Activated naive CD4-positive, alpha-beta T cell treated with anti-CD3 and anti-CD28 coated beads, Interleukin-2, amount 50 U/mL, for 24 hours (primary cell): ENCODE measurements around the gene G3BP1.
"Not testable (repeated sequence)": the region's sequence is repeated elsewhere in the genome, so short reads cannot be mapped to it uniquely, and the experiment has no call there.

Source experiments
- H3K27ac Mint-ChIP-seq: one replicate; pipeline ENCODE4 v1.8.0; 2021; ENCODE audit warnings: mild to moderate bottlenecking, mixed read lengths
- H3K27me3 Mint-ChIP-seq: one replicate; pipeline ENCODE4 v1.8.0; 2021; ENCODE audit warnings: mixed read lengths
- H3K36me3 Mint-ChIP-seq: one replicate; pipeline ENCODE4 v1.8.0; 2021; ENCODE audit warnings: mixed read lengths
- H3K4me1 Mint-ChIP-seq: one replicate; pipeline ENCODE4 v1.8.0; 2021; ENCODE audit warnings: mixed read lengths
- H3K4me3 Mint-ChIP-seq: one replicate; pipeline ENCODE4 v1.8.0; 2021; ENCODE audit warnings: mild to moderate bottlenecking, mixed read lengths
- H3K9me3 Mint-ChIP-seq: one replicate; pipeline ENCODE4 v1.8.0; 2021; ENCODE audit warnings: mixed read lengths

G3BP1 gene

GRCh38 chr5:151772846-151773561 lies 1.2 kb downstream of the G3BP1 start:
- H3K4me1 Mint-ChIP-seq, result peaks cover 55% of the 10 kb centered on the region
- H3K4me3 Mint-ChIP-seq, result peak overlapping the region; percentile 94
- H3K36me3 Mint-ChIP-seq, result peaks cover 25% of the 10 kb centered on the region
- H3K27ac Mint-ChIP-seq, result peak overlapping the region; percentile 76
- no peaks in the 10 kb centered on the region for H3K9me3 Mint-ChIP-seq
- no peaks in the 10 kb centered on the region for H3K27me3 Mint-ChIP-seq

GRCh38 chr5:151773951-151774350 lies 2.2 kb downstream of the G3BP1 start:
- Mint-ChIP-seq H3K4me3 (peak overlapping the region; percentile 94), H3K4me1 (peaks cover 62% of the 10 kb centered on the region), H3K36me3 (peaks cover 25% of the 10 kb centered on the region), H3K27ac (no peak overlapping the region), H3K9me3 (no peaks in the 10 kb centered on the region), H3K27me3 (no peaks in the 10 kb centered on the region)

- Mint-ChIP-seq H3K9me3 (no peaks in the 10 kb centered on the region), H3K4me1 (peaks cover 69% of the 10 kb centered on the region), H3K36me3 (peaks cover 32% of the 10 kb centered on the region), H3K4me3 (peak overlapping the region; percentile 94), H3K27me3 (no peaks in the 10 kb centered on the region), H3K27ac (peak overlapping the region; percentile 59)
Observed at GRCh38 chr5:151775025-151775606, 3.4 kb downstream of the G3BP1 start.

- Mint-ChIP-seq H3K9me3 (no peaks in the 10 kb centered on the region), H3K4me3 (peak overlapping the region; percentile 58), H3K27me3 (no peaks in the 10 kb centered on the region), H3K27ac (peak overlapping the region; percentile 74), H3K4me1 (peaks cover 95% of the 10 kb centered on the region), H3K36me3 (peaks cover 22% of the 10 kb centered on the region)
Observed at GRCh38 chr5:151779531-151780125, 7.9 kb downstream of the G3BP1 start.

GRCh38 chr5:151780348-151780747 lies 8.6 kb downstream of the G3BP1 start:
- H3K36me3 Mint-ChIP-seq, result peaks cover 19% of the 10 kb centered on the region
- peaks cover 94% of the 10 kb centered on the region for H3K4me1 Mint-ChIP-seq
- no peaks in the 10 kb centered on the region for H3K27me3 Mint-ChIP-seq
- H3K4me3 Mint-ChIP-seq, result peak overlapping the region; percentile 58
- H3K27ac Mint-ChIP-seq, result no peak overlapping the region
- H3K9me3 Mint-ChIP-seq, result no peaks in the 10 kb centered on the region

- H3K27me3 Mint-ChIP-seq, result no peaks in the 10 kb centered on the region
- H3K9me3 Mint-ChIP-seq, result no peaks in the 10 kb centered on the region
- H3K27ac Mint-ChIP-seq, result no peak overlapping the region
- peaks cover 94% of the 10 kb centered on the region for H3K4me1 Mint-ChIP-seq
- H3K4me3 Mint-ChIP-seq, result peak overlapping the region; percentile 6
- H3K36me3 Mint-ChIP-seq, result peaks cover 13% of the 10 kb centered on the region
Observed at GRCh38 chr5:151781201-151781600, 9.4 kb downstream of the G3BP1 start.

GRCh38 chr5:151783664-151784063 lies 11.9 kb downstream of the G3BP1 start:
- peak overlapping the region; percentile 42 for H3K4me3 Mint-ChIP-seq

GRCh38 chr5:151784141-151784540 lies 12.4 kb downstream of the G3BP1 start:
- Mint-ChIP-seq H3K4me3 (no peak overlapping the region), H3K4me1 (peaks cover 71% of the 10 kb centered on the region), H3K9me3 (no peaks in the 10 kb centered on the region), H3K27me3 (no peaks in the 10 kb centered on the region), H3K36me3 (peaks cover 8% of the 10 kb centered on the region), H3K27ac (no peak overlapping the region)

More at GRCh38 chr5:151783664-151784063, 11.9 kb downstream of the G3BP1 start:
- Mint-ChIP-seq H3K4me1 (peaks cover 74% of the 10 kb centered on the region), H3K36me3 (peaks cover 10% of the 10 kb centered on the region)
- H3K9me3 Mint-ChIP-seq, H3K27me3 Mint-ChIP-seq, H3K27ac Mint-ChIP-seq: not testable (repeated sequence)

GRCh38 chr5:151786468-151786867 lies 14.7 kb downstream of the G3BP1 start:
- Mint-ChIP-seq H3K27me3 (no peaks in the 10 kb centered on the region), H3K27ac (peak overlapping the region; percentile 43), H3K4me1 (peaks cover 68% of the 10 kb centered on the region), H3K36me3 (peaks cover 11% of the 10 kb centered on the region), H3K4me3 (peak overlapping the region; percentile 30), H3K9me3 (no peaks in the 10 kb centered on the region)

GRCh38 chr5:151787817-151788216 lies 16.1 kb downstream of the G3BP1 start:
- Mint-ChIP-seq H3K4me1 (peaks cover 62% of the 10 kb centered on the region), H3K36me3 (peaks cover 12% of the 10 kb centered on the region), H3K27ac (no peak overlapping the region), H3K27me3 (no peaks in the 10 kb centered on the region), H3K4me3 (no peak overlapping the region), H3K9me3 (no peaks in the 10 kb centered on the region)

GRCh38 chr5:151793358-151793757 lies 21.6 kb downstream of the G3BP1 start:
- no peaks in the 10 kb centered on the region for H3K9me3 Mint-ChIP-seq
- H3K36me3 Mint-ChIP-seq, result peaks cover 23% of the 10 kb centered on the region
- H3K27me3 Mint-ChIP-seq, result no peaks in the 10 kb centered on the region
- no peak overlapping the region for H3K4me3 Mint-ChIP-seq
- peaks cover 55% of the 10 kb centered on the region for H3K4me1 Mint-ChIP-seq
- peak overlapping the region; percentile 4 for H3K27ac Mint-ChIP-seq

- Mint-ChIP-seq H3K4me3 (no peak overlapping the region), H3K27me3 (no peaks in the 10 kb centered on the region), H3K9me3 (no peaks in the 10 kb centered on the region), H3K36me3 (peaks cover 27% of the 10 kb centered on the region), H3K27ac (no peak overlapping the region), H3K4me1 (peaks cover 51% of the 10 kb centered on the region)
Observed at GRCh38 chr5:151795426-151795825, 23.7 kb downstream of the G3BP1 start.

- Mint-ChIP-seq H3K4me1 (peaks cover 42% of the 10 kb centered on the region), H3K27me3 (no peaks in the 10 kb centered on the region), H3K4me3 (no peak overlapping the region), H3K27ac (no peak overlapping the region), H3K36me3 (peaks cover 28% of the 10 kb centered on the region), H3K9me3 (no peaks in the 10 kb centered on the region)
Observed at GRCh38 chr5:151798674-151799073, 26.9 kb downstream of the G3BP1 start.

- peaks cover 27% of the 10 kb centered on the region for H3K36me3 Mint-ChIP-seq
- no peak overlapping the region for H3K4me3 Mint-ChIP-seq
- peaks cover 42% of the 10 kb centered on the region for H3K4me1 Mint-ChIP-seq
- no peaks in the 10 kb centered on the region for H3K27me3 Mint-ChIP-seq
- peak overlapping the region; percentile 61 for H3K27ac Mint-ChIP-seq
- H3K9me3 Mint-ChIP-seq, result no peaks in the 10 kb centered on the region
Observed at GRCh38 chr5:151799407-151799806, 27.7 kb downstream of the G3BP1 start.

GRCh38 chr5:151800532-151800931 lies 28.8 kb downstream of the G3BP1 start:
- Mint-ChIP-seq H3K4me1 (peaks cover 47% of the 10 kb centered on the region), H3K36me3 (peaks cover 31% of the 10 kb centered on the region), H3K27ac (no peak overlapping the region)

More at GRCh38 chr5:151800532-151800931, 28.8 kb downstream of the G3BP1 start:
- H3K4me3 Mint-ChIP-seq, result no peak overlapping the region
- H3K9me3 Mint-ChIP-seq, result no peaks in the 10 kb centered on the region
- H3K27me3 Mint-ChIP-seq, result no peaks in the 10 kb centered on the region
